Measurements from ENCODE around the gene SATB2.

SATB2 gene

DNA sequence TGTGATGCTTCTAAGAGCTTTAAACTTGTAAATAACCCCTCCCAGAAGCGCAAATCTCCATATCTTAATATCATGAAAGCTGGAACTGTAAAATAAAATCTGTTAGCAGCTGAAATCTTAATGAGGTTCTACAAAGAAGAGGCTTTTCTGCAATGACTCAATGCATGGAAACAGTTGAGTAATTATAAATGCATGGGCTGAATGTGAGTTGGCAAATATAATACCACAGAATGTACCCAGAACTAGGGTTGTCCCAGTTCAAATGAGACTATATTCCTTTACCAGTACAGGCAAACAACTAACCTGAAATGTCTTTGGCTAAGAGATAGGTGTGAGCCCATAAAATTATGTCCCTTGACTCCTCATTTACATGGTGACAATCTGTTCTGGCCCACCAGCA is 52.9 kb downstream of the SATB2 start:
- Histone ChIP-seq H3K9ac (ENCODE audit: low read depth, low read length) (no peak overlapping the region), H3K36me3 (ENCODE audit: insufficient read depth, low read length) (no peaks in the 10 kb centered on the region), H3K4me3 (ENCODE audit: low read depth in 1 of 2, low read length in 2 of 2) (no peak overlapping the region), H3K9me3 (ENCODE audit: insufficient read depth, low read length, severe bottlenecking) (no peaks in the 10 kb centered on the region), H3K79me2 (ENCODE audit: insufficient read depth, low read length) (no peaks in the 10 kb centered on the region), H3K27me3 (ENCODE audit: insufficient read depth, low read length, poor library complexity) (no peaks in the 10 kb centered on the region), H4K20me1 (ENCODE audit: insufficient read depth, low read length) (no peaks in the 10 kb centered on the region), H3K4me2 (ENCODE audit: insufficient read depth, low read length) (no peak overlapping the region), H2AFZ (ENCODE audit: low read depth, low read length) (no peak overlapping the region), H3K27ac (ENCODE audit: low read length) (no peak overlapping the region), H3K4me1 (ENCODE audit: insufficient read depth, low read length) (no peaks in the 10 kb centered on the region)
- DNase-seq (no peak), ATAC-seq (ENCODE audit: insufficient read depth, low read depth) (no peak)
- TF ChIP-seq EZH2 (IDR thresholded peaks at IDR 0.05; ENCODE audit: borderline replicate concordance, low read depth, low read length, severe bottlenecking): no peak
- TF ChIP-seq, protein P1, sequence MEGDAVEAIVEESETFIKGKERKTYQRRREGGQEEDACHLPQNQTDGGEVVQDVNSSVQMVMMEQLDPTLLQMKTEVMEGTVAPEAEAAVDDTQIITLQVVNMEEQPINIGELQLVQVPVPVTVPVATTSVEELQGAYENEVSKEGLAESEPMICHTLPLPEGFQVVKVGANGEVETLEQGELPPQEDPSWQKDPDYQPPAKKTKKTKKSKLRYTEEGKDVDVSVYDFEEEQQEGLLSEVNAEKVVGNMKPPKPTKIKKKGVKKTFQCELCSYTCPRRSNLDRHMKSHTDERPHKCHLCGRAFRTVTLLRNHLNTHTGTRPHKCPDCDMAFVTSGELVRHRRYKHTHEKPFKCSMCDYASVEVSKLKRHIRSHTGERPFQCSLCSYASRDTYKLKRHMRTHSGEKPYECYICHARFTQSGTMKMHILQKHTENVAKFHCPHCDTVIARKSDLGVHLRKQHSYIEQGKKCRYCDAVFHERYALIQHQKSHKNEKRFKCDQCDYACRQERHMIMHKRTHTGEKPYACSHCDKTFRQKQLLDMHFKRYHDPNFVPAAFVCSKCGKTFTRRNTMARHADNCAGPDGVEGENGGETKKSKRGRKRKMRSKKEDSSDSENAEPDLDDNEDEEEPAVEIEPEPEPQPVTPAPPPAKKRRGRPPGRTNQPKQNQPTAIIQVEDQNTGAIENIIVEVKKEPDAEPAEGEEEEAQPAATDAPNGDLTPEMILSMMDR (IDR thresholded peaks at IDR 0.05; ENCODE audit: borderline replicate concordance, extremely low read depth, low read length, poor library complexity, severe bottlenecking): no peak

DNA sequence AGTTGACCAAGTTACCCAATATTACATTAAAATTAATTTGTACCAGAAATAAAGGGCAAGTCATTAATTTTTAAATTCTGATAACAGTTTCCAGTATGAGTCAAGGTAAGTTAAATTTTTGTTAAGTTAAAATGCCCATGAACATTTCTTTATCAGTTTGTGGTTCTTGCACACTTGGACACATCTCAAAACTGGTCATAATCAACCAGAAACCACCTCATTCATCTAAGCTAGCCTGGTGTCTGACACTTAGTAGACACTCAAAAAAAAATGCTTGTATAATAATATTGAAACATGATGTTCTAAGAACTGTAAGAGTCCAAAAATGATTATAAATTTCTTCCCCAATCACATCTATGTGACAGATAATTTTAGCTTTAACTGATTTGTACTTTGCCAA is 62.4 kb downstream of the SATB2 start:
- DNase-seq: no peak
- Histone ChIP-seq H3K4me3 (ENCODE audit: low read depth in 1 of 2, low read length in 2 of 2) (no peak overlapping the region), H3K4me2 (ENCODE audit: insufficient read depth, low read length) (no peak overlapping the region), H2AFZ (ENCODE audit: low read depth, low read length) (no peak overlapping the region), H3K27me3 (ENCODE audit: insufficient read depth, low read length, poor library complexity) (no peaks in the 10 kb centered on the region), H3K9ac (ENCODE audit: low read depth, low read length) (no peak overlapping the region), H3K27ac (ENCODE audit: low read length) (no peak overlapping the region), H3K36me3 (ENCODE audit: insufficient read depth, low read length) (no peaks in the 10 kb centered on the region), H4K20me1 (ENCODE audit: insufficient read depth, low read length) (no peaks in the 10 kb centered on the region), H3K4me1 (ENCODE audit: insufficient read depth, low read length) (no peaks in the 10 kb centered on the region), H3K79me2 (ENCODE audit: insufficient read depth, low read length) (no peaks in the 10 kb centered on the region), H3K9me3 (ENCODE audit: insufficient read depth, low read length, severe bottlenecking) (no peaks in the 10 kb centered on the region)
- TF ChIP-seq, protein P1 (IDR thresholded peaks at IDR 0.05; ENCODE audit: borderline replicate concordance, extremely low read depth, low read length, poor library complexity, severe bottlenecking): no peak
- TF ChIP-seq EZH2 (IDR thresholded peaks at IDR 0.05; ENCODE audit: borderline replicate concordance, low read depth, low read length, severe bottlenecking): no peak
- ATAC-seq (ENCODE audit: insufficient read depth, low read depth): no peak

DNA sequence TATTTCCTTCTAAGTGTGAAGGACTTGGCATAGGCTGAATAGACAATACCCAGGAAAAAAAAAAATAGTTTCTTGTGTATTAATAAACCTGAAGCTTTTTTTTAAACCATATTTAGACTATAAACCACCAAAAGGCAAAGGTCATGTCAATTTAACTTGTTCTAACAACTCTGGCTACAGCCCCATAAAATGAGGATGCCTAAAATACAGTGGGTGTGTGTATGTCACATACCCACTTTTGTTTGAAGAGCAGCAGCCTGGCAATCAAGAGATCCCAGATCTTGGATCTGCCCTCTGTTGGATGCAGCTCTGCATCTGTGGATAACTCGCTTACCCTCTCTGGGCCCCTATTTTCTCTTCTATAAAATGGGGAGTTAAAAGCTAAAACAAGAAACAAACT is 65.4 kb downstream of the SATB2 start:
- no peak for DNase-seq
- Histone ChIP-seq H3K9ac (ENCODE audit: low read depth, low read length) (no peak overlapping the region), H3K27me3 (ENCODE audit: insufficient read depth, low read length, poor library complexity) (no peaks in the 10 kb centered on the region), H3K9me3 (ENCODE audit: insufficient read depth, low read length, severe bottlenecking) (no peaks in the 10 kb centered on the region), H3K4me2 (ENCODE audit: insufficient read depth, low read length) (no peak overlapping the region), H3K79me2 (ENCODE audit: insufficient read depth, low read length) (no peaks in the 10 kb centered on the region), H4K20me1 (ENCODE audit: insufficient read depth, low read length) (no peaks in the 10 kb centered on the region), H3K4me3 (ENCODE audit: low read depth in 1 of 2, low read length in 2 of 2) (no peak overlapping the region), H3K36me3 (ENCODE audit: insufficient read depth, low read length) (no peaks in the 10 kb centered on the region), H3K4me1 (ENCODE audit: insufficient read depth, low read length) (no peaks in the 10 kb centered on the region), H2AFZ (ENCODE audit: low read depth, low read length) (no peak overlapping the region), H3K27ac (ENCODE audit: low read length) (no peak overlapping the region)
- no peak for ATAC-seq (ENCODE audit: insufficient read depth, low read depth)
- TF ChIP-seq, protein P1 (IDR thresholded peaks at IDR 0.05; ENCODE audit: borderline replicate concordance, extremely low read depth, low read length, poor library complexity, severe bottlenecking): no peak
- TF ChIP-seq EZH2 (IDR thresholded peaks at IDR 0.05; ENCODE audit: borderline replicate concordance, low read depth, low read length, severe bottlenecking): no peak

DNA sequence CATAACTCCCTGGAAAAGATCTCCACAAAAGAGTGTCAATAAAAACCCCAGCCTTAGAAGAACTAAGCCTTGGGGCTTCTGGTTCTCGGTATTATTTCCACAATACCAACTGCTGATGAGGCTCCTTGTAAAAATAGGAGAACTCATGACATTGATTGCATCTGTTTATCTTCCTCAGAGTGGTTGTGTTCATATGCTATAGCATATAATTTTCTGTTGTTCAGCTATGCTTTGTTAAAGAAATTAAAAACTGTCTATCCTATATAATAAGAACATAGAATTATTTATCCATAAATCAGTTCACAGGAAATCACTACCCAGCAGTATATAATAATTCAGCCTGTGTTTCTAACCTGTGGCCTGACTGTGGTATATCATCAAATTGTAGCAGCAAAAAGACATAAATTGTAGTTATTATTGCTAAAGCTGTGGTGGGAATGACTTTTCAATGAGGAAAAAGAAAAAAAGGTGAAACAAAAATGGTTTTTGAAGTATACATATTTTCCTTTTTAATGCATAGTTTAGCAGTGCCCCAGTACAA is 68.9 kb downstream of the SATB2 start:
- no peaks in the 10 kb centered on the region for H3K4me1 ChIP-seq (ENCODE audit: insufficient read depth, low read length)
- no peak overlapping the region for H3K27ac ChIP-seq (ENCODE audit: low read length)
- no peak overlapping the region for H2AFZ ChIP-seq (ENCODE audit: low read depth, low read length)
- ATAC-seq (ENCODE audit: insufficient read depth, low read depth) (no peak), DNase-seq (no peak)
- no peaks in the 10 kb centered on the region for H3K27me3 ChIP-seq (ENCODE audit: insufficient read depth, low read length, poor library complexity)
- no peaks in the 10 kb centered on the region for H3K79me2 ChIP-seq (ENCODE audit: insufficient read depth, low read length)
- no peaks in the 10 kb centered on the region for H3K9me3 ChIP-seq (ENCODE audit: insufficient read depth, low read length, severe bottlenecking)
- no peaks in the 10 kb centered on the region for H3K36me3 ChIP-seq (ENCODE audit: insufficient read depth, low read length)
- H3K4me3 ChIP-seq (ENCODE audit: low read depth in 1 of 2, low read length in 2 of 2): no peak overlapping the region
- H4K20me1 ChIP-seq (ENCODE audit: insufficient read depth, low read length): no peaks in the 10 kb centered on the region
- H3K9ac ChIP-seq (ENCODE audit: low read depth, low read length): no peak overlapping the region
- no peak overlapping the region for H3K4me2 ChIP-seq (ENCODE audit: insufficient read depth, low read length)
- no peak for TF ChIP-seq EZH2 (IDR thresholded peaks at IDR 0.05; ENCODE audit: borderline replicate concordance, low read depth, low read length, severe bottlenecking)
- TF ChIP-seq, protein P1 (IDR thresholded peaks at IDR 0.05; ENCODE audit: borderline replicate concordance, extremely low read depth, low read length, poor library complexity, severe bottlenecking): no peak
